Right lobe of liver (tissue), 4 donors: Measurements from ENCODE around the gene C10orf90.

Experiments
- POLR2A ChIP-seq: fragments of 450-650 bp; IDR thresholded peaks from one replicate; pipeline ENCODE4 v1.6.1; 2017; ENCODE audit warnings: antibody characterized with exemption, mild to moderate bottlenecking
- TF ChIP-seq, protein P1 (sequence below), 4 donors: fragments of 200-600 bp in 3 of 4; fragments of 450-650 bp in 1 of 4; IDR thresholded peaks; one replicate each; pipeline versions ENCODE4 v1.5.1 to v1.8.0; 2016 to 2022; ENCODE audit warnings: antibody characterized with exemption in 4 of 4, mild to moderate bottlenecking in 2 of 4
- donor health status: DM: no; HTN: no; CAD: no.
- donor health status: DM: no; HTN: no; CAD: no.
- donor health status: DM: no; HTN: yes; CAD: no.

- TF ChIP-seq, protein P1, sequence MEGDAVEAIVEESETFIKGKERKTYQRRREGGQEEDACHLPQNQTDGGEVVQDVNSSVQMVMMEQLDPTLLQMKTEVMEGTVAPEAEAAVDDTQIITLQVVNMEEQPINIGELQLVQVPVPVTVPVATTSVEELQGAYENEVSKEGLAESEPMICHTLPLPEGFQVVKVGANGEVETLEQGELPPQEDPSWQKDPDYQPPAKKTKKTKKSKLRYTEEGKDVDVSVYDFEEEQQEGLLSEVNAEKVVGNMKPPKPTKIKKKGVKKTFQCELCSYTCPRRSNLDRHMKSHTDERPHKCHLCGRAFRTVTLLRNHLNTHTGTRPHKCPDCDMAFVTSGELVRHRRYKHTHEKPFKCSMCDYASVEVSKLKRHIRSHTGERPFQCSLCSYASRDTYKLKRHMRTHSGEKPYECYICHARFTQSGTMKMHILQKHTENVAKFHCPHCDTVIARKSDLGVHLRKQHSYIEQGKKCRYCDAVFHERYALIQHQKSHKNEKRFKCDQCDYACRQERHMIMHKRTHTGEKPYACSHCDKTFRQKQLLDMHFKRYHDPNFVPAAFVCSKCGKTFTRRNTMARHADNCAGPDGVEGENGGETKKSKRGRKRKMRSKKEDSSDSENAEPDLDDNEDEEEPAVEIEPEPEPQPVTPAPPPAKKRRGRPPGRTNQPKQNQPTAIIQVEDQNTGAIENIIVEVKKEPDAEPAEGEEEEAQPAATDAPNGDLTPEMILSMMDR (IDR thresholded peaks at IDR 0.05) = no peak
- no peak for TF ChIP-seq POLR2A
Measured at GRCh38 chr10:126638542-126638941, 32.0 kb downstream of the C10orf90 start.
